OCI-LY3 (cell line): ENCODE results near the gene FRMD6.

Source experiments
- EZH2phosphoT487 ChIP-seq: fragments of 200-600 bp; shearing (Covaris generic); IDR thresholded peaks from 2 replicates; pipeline ENCODE4 v1.6.1; 2018; ENCODE audit warnings: antibody characterized with exemption, mixed run types, low read depth
- TF ChIP-seq, protein P1 (sequence below): fragments of 200-600, 300-600 bp; sonication (generic); IDR thresholded peaks from 2 replicates; pipeline ENCODE4 v1.5.1; 2014; ENCODE audit warnings: antibody characterized with exemption, low read length, low read depth

GRCh38 chr14:51697848-51698247 lies 46.1 kb downstream of the FRMD6 start:
- TF ChIP-seq, protein P1, sequence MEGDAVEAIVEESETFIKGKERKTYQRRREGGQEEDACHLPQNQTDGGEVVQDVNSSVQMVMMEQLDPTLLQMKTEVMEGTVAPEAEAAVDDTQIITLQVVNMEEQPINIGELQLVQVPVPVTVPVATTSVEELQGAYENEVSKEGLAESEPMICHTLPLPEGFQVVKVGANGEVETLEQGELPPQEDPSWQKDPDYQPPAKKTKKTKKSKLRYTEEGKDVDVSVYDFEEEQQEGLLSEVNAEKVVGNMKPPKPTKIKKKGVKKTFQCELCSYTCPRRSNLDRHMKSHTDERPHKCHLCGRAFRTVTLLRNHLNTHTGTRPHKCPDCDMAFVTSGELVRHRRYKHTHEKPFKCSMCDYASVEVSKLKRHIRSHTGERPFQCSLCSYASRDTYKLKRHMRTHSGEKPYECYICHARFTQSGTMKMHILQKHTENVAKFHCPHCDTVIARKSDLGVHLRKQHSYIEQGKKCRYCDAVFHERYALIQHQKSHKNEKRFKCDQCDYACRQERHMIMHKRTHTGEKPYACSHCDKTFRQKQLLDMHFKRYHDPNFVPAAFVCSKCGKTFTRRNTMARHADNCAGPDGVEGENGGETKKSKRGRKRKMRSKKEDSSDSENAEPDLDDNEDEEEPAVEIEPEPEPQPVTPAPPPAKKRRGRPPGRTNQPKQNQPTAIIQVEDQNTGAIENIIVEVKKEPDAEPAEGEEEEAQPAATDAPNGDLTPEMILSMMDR = no peak
- no peak for TF ChIP-seq EZH2phosphoT487
